Natural killer cell (primary cell): ENCODE measurements around the gene CACNA1F. TPM values are rescaled to one million over a fixed set of nuclear protein-coding genes. Genes with fewer than 3 reads are reported as not detected.

Experiments used
- ATAC-seq, 3 donors: fragments of 150-1000 bp in 2 of 3; fragments of 200-7000 bp in 1 of 3; cut with Tn5 transposase; 1 replicate in 1 of 3; 2 replicates in 2 of 3; pipeline ENCODE4 v1.10.0; 2021; ENCODE audit warnings: mild to moderate bottlenecking in 2 of 3, moderate library complexity in 2 of 3
- DNase-seq, 2 donors: peaks; one replicate each; pipeline versions ENCODE4 v3.0.0 to v3.0.0-alpha.2; 2013 to 2021; ENCODE audit warnings: mixed read lengths in 1 of 2
- H3K27ac ChIP-seq: one replicate; pipeline ENCODE4 v1.5.1; 2013; ENCODE audit warnings: mild to moderate bottlenecking, low read length
- H3K27me3 ChIP-seq: one replicate; pipeline ENCODE4 v1.6.1; 2013; ENCODE audit warnings: low read length; ENCODE audit not compliant: control insufficient read depth, insufficient read depth
- H3K36me3 ChIP-seq: one replicate; pipeline ENCODE4 v1.6.1; 2013; ENCODE audit warnings: low read length; ENCODE audit not compliant: control insufficient read depth, insufficient read depth
- H3K4me1 ChIP-seq: one replicate; pipeline ENCODE4 v1.6.1; 2013; ENCODE audit warnings: low read length; ENCODE audit not compliant: control insufficient read depth, insufficient read depth
- H3K4me3 ChIP-seq: one replicate; pipeline ENCODE4 v1.5.1; 2013; ENCODE audit warnings: low read length
- H3K9me3 ChIP-seq: one replicate; pipeline ENCODE4 v1.6.1; 2013; ENCODE audit warnings: low read length; ENCODE audit not compliant: control insufficient read depth, insufficient read depth
- H3K27ac Mint-ChIP-seq, 2 donors: one replicate each; pipeline ENCODE4 v1.8.0; 2022; ENCODE audit warnings: mild to moderate bottlenecking in 2 of 2, mixed read lengths in 2 of 2, moderate library complexity in 1 of 2
- H3K27me3 Mint-ChIP-seq, 2 donors: one replicate each; pipeline ENCODE4 v1.8.0; 2022; ENCODE audit warnings: low read depth in 2 of 2, mixed read lengths in 2 of 2
- H3K36me3 Mint-ChIP-seq: one replicate; pipeline ENCODE4 v1.8.0; 2022; ENCODE audit warnings: mixed read lengths
- H3K4me1 Mint-ChIP-seq, 2 donors: one replicate each; pipeline ENCODE4 v1.8.0; 2022; ENCODE audit warnings: mixed read lengths in 2 of 2
- H3K4me3 Mint-ChIP-seq: one replicate; pipeline ENCODE4 v1.8.0; 2022; ENCODE audit warnings: mild to moderate bottlenecking, moderate library complexity, mixed read lengths
- H3K9me3 Mint-ChIP-seq, 2 donors: one replicate each; pipeline ENCODE4 v1.8.0; 2022; ENCODE audit warnings: mixed read lengths in 2 of 2
- WGBS: methylation state at CpG from one replicate; pipeline ENCODE4 v1.1.7; 2013; ENCODE audit warnings: missing lambda C conversion rate; ENCODE audit not compliant: insufficient coverage; 5-methylcytosine and 5-hydroxymethylcytosine counted together
- intact Hi-C: fragments of 100-400 bp; cut with micrococcal nuclease; formaldehyde crosslinking; loops from one replicate; pipeline ENCODE4 v1.14.2; 2022
- total RNA-seq, 4 donors: library from RNA; stranded (reverse); fragments of 120-200 nt in 1 of 4; gene quantifications; one replicate each; pipeline versions ENCODE4 v1.2.3 to v1.2.4, GENCODE V29; 2013 to 2022
- TF ChIP-seq, protein P1 (sequence below): fragments of 200-600 bp; IDR thresholded peaks from one replicate; pipeline ENCODE4 v1.8.0; 2022; ENCODE audit warnings: antibody characterized with exemption

Gene CACNA1F
- total RNA-seq, 3 donors from 2014 or later (not counting 1 experiment from before 2014, with no cell fraction given), result 0.48 to 1.1 (median 0.66) TPM

DNA sequence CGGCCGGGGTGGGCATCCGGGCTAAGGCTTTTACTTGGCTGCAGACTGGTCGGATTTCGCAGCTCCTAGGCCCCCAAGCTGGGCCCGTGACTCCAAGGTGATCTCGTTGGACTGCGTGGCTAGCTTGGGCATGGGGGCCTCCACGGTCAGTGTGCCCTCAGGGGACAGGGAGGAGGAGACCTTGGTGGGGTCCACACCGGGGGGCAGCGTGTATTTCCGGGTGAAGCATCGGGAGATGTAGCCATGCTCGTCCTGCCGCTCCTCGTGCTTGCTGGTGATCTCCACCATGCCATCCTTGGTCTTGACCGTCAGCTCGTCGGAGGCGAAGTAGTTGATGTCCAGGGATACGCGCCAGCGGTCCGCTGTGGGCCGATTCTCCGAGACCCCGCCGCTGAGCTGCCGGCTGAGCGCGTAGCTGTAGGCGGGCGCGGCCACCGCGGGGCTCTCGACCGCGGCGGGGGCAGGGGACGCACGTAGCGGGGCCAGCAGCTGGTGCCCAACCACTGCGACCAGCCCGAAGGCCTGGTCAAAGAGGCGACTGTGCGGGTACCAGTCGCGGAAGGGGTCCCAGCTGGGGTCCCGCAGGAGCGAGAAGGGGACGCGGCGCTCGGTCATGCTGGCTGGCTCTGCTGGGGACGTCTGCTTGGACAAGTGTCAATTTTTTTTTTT lies 881 bp upstream of the CACNA1F start:
- Histone ChIP-seq H3K4me1 (peaks cover 41% of the 10 kb centered on the region), H3K4me3 (no peak overlapping the region), H3K36me3 (no peaks in the 10 kb centered on the region), H3K27me3 (no peaks in the 10 kb centered on the region), H3K27ac (no peak overlapping the region), H3K9me3 (no peaks in the 10 kb centered on the region)
- WGBS, result 82% methylated on average over 56 of the region's 56 CpGs
- no peaks in the 10 kb centered on the region for H3K9me3 Mint-ChIP-seq
- ATAC-seq, result no peak
- no peaks in the 10 kb centered on the region for H3K27me3 Mint-ChIP-seq
- no peak for DNase-seq
- TF ChIP-seq, protein P1, sequence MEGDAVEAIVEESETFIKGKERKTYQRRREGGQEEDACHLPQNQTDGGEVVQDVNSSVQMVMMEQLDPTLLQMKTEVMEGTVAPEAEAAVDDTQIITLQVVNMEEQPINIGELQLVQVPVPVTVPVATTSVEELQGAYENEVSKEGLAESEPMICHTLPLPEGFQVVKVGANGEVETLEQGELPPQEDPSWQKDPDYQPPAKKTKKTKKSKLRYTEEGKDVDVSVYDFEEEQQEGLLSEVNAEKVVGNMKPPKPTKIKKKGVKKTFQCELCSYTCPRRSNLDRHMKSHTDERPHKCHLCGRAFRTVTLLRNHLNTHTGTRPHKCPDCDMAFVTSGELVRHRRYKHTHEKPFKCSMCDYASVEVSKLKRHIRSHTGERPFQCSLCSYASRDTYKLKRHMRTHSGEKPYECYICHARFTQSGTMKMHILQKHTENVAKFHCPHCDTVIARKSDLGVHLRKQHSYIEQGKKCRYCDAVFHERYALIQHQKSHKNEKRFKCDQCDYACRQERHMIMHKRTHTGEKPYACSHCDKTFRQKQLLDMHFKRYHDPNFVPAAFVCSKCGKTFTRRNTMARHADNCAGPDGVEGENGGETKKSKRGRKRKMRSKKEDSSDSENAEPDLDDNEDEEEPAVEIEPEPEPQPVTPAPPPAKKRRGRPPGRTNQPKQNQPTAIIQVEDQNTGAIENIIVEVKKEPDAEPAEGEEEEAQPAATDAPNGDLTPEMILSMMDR, result no peak
- H3K36me3 Mint-ChIP-seq, result no peaks in the 10 kb centered on the region
- intact Hi-C loops, result no loop called here
- H3K4me3 Mint-ChIP-seq, result no peak overlapping the region
- H3K27ac Mint-ChIP-seq, result no peak overlapping the region
- peaks cover 11 to 43% of the 10 kb centered on the region in 2 donors for H3K4me1 Mint-ChIP-seq

DNA sequence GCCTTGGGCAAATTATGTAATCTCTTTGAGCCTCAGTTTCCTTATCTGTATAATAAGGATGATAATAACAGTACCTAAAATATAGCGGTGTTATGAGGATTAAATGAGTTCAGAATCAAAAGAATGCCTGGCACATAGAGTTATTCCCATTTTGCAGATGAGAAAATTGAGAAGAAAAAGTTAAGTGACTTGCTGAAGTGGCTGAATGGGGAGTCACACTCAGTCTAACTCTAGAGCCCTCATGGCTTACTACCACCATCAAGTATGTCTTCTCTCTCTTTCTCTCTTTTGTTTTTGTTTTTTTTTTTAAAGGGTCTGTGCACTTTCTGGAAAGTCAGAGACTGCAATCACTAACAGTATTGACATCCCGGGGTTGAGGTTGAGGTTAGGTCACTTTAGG lies 615 bp downstream of the CACNA1F start:
- TF ChIP-seq, protein P1, result no peak
- peaks cover 41% of the 10 kb centered on the region for H3K4me1 ChIP-seq
- Mint-ChIP-seq H3K36me3 (no peaks in the 10 kb centered on the region), H3K4me3 (peak overlapping the region; percentile 29), H3K27me3 (no peaks in the 10 kb centered on the region), H3K4me1 (peaks cover 11 to 43% of the 10 kb centered on the region in 2 donors), H3K9me3 (no peaks in the 10 kb centered on the region), H3K27ac (no peak overlapping the region)
- intact Hi-C loops, result no loop called here
- no peak for DNase-seq
- no peak overlapping the region for H3K4me3 ChIP-seq
- H3K9me3 ChIP-seq, result no peaks in the 10 kb centered on the region
- WGBS, result 100% methylated on average over 1 of the region's 2 CpGs
- ATAC-seq, result no peak
- H3K27ac ChIP-seq, result no peak overlapping the region
- H3K36me3 ChIP-seq, result no peaks in the 10 kb centered on the region
- no peaks in the 10 kb centered on the region for H3K27me3 ChIP-seq

DNA sequence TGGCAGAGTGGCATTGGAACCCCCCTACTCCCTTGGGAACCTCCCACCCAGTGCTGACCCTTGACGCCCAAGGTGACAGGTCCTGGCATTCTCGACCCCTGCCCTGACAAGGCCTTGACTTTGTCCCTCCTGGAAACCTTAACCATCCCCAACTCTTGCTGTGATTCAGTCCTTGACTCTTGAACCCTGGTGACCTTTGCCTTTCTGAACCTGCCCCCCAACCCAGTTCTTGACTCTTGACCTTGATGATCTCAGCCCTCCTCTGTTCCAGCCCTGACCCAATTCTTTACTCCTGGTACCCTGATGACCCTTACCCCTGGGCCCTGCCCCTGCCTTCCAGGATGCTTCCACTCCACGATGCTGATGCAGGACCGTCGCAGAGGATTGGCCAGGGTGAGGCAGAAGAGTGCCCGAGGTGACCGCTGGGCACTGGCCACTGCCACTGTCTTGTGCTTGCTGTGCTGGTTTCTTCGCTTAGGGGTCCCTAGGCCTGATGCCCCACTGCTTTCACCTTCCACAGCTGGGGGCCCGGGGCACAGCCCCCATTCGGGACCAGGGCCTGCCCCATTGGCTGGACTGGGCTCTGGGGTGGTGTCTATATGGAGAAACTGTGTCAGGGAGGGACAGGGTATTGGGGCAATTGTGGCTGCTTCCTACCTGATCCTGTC lies 1.7 kb downstream of the CACNA1F start:
- peak overlapping the region; percentile 11 for H3K4me3 Mint-ChIP-seq
- H3K9me3 ChIP-seq, result no peaks in the 10 kb centered on the region
- no peak overlapping the region for H3K4me3 ChIP-seq
- H3K36me3 Mint-ChIP-seq, result no peaks in the 10 kb centered on the region
- ATAC-seq (no peak), DNase-seq (no peak)
- peaks cover 32% of the 10 kb centered on the region for H3K4me1 ChIP-seq
- H3K27me3 ChIP-seq, result no peaks in the 10 kb centered on the region
- H3K27ac Mint-ChIP-seq, result peak overlapping the region in 1 of 2 donors; percentile 86
- no peaks in the 10 kb centered on the region for H3K9me3 Mint-ChIP-seq
- no peaks in the 10 kb centered on the region for H3K36me3 ChIP-seq
- H3K27ac ChIP-seq, result peak overlapping the region; percentile 77
- intact Hi-C loops, result no loop called here
- H3K27me3 Mint-ChIP-seq, result no peaks in the 10 kb centered on the region
- peaks cover under 1 to 32% of the 10 kb centered on the region in 2 donors for H3K4me1 Mint-ChIP-seq
- 100% methylated on average over 10 of the region's 10 CpGs for WGBS
- TF ChIP-seq, protein P1, result no peak
